ENCODE data around the gene DENND4C. TPM values are rescaled to one million over a fixed set of nuclear protein-coding genes. Genes with fewer than 3 reads are reported as not detected.
"Not testable (repeated sequence)": the region's sequence is repeated elsewhere in the genome, so short reads cannot be mapped to it uniquely, and the experiment has no call there.

Gene DENND4C
- total RNA-seq, result 20.8 TPM
- long read RNA-seq, full-length matches to known transcripts, result 7 of 11 reads
- long read RNA-seq, partial matches to known transcripts, result 4 of 11 reads
- long read RNA-seq, other reads (novel, unspliced or antisense), result 0 of 11 reads

DNA sequence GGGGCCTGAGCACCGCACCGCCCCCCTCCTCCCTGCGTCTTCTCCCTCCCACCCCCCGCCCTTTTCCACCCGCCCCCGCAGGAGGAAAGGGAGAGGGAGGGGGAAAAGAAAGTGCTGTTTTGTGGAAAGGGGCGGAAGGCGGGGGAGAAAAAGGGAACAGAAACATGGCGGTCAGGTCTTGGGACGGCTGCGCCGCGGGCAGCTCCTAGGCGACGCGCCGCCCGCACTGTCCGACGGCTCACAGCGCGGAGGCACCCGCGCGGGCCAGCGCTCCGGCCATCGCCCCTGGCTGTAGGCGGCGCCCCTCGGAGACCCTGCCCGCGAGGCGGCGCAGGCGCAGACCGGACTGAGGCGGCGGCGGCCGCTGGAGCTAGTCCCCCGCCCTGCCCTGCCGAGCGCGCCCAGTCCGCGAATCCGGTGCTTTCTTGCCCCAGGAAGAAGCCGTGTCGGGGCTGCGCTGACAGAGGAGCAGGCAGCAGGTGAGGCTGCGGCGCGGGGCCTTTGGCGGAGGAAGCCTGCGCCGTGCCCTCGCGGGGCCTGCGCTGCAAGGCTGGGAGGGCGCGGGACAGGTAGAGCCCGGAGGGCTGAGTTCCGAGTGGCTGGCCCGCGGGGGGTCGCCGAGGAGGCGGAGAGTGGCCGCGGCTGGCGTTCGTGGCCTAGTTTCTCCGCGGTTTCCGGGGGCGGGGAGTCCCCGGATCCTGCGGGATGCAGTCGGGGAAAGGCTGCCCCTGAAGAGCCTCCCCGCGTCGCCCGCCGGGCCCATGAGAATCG, at the start of gene DENND4C:
DENND4C (plus strand) TSS at position 339 of the 771 bp plus-strand sequence. CDS start 45,482 bp downstream, outside the sequence.
- peak; percentile 95 for ATAC-seq (ENCODE audit: poor library complexity)
- DNase-seq, result peak; percentile 92
- intact Hi-C loops (cut with DNase I), result no loop called here

DNA sequence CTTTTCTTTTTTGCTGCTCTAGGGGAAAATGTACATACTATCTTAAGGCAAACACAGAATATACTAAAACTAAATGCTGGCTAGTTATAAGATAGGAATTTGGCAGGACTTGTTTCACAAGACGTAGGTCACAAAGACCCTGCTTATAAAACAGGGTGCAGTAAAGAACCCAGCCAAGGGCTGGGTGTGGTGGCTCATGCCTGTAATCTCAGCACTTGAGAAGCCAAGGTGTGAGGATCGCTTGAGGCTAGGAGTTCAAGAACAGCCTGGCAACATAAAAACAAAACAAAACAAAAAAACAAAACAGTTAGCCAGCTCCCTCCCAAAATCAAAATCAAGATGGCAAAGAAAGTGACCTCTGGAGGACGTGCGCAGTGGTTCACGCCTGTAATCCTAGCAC, 49.5 kb upstream of the DENND4C start:
- no peak for ATAC-seq (ENCODE audit: poor library complexity)
- intact Hi-C loops (cut with DNase I), result no loop called here

DNA sequence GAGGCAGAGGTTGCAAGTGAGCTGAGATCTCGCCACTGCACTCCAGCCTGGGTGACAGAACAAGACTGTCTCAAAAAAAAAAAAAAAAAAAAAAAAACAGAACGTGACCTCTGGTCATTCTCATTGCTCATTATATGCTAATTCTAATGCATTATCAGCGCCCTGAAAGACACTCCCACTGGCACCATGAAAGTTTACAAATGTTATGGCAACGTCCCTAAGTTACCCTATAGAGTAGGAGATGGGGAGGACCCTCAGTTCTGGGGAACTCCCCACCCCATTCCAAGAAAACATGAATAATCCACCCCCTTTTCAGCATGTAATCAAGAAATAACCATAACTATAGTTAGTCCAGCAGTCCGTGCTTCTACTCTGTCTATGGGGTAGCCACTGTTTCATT, 48.9 kb upstream of the DENND4C start:
- intact Hi-C loops (cut with DNase I), result no loop called here
- DNase-seq (no peak), ATAC-seq (ENCODE audit: poor library complexity) (no peak)

More for the DNA sequence above, 49.5 kb upstream of the DENND4C start:
- no peak for DNase-seq

DNA sequence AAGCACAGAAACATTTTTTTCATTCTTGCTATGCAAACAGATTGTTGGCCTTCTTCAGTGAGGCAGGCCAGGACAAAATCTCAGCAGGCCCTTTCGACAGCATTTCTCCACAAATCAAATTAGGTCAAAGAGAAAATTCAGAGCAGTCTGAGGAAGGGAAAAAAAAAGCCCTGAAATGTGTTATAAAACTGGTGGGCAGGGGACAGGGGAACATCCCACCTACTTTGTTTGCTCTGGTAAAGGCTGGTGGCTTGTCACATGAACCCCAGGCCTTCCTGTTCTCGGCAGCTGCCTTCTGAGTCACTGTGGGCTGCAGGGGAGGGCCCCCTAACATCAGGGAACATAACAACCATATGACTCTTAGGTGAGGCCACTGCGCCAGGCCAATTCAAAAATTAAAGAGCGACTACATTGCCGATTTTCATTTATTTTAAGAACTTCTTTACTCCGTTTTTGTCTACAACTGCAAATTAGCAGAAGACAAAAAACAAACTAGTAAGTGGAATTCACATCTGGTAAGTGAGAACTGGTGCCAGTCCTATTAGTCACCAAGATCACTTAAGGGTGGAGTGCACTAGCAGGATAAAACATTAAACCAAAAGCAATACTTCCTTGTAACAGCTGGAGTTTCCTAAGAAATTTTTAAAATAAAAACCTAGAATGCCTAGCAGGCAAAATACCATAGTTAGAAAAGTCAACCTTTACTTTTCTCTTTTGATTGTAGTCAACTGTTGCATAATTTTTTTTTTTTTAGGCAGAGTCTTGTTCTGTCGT, 46.2 kb upstream of the DENND4C start:
- intact Hi-C loops (cut with DNase I), result no loop called here
- ATAC-seq (ENCODE audit: poor library complexity) (peak; percentile 85), DNase-seq (peak; percentile 81)

DNA sequence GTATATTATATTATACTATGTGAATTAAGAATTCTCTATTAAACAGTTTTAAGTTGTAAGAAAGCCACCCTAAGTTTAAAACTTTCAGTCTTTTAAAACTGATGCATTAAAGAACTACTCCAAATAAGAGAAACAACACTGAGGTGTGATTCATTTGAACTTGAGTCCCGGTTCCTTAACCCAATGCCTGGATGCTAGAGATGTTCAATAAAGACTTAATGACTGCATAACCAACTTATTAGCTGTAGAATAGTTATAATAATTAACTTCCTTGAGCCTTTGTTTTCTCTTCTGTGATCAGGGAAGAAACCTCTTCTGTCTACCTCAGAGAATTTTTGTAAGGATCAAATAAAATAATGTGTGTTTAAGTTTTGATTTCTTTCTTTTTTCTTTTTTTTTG, 45.3 kb upstream of the DENND4C start:
- DNase-seq, result no peak
- intact Hi-C loops (cut with DNase I), result no loop called here
- ATAC-seq (ENCODE audit: poor library complexity), result no peak

DNA sequence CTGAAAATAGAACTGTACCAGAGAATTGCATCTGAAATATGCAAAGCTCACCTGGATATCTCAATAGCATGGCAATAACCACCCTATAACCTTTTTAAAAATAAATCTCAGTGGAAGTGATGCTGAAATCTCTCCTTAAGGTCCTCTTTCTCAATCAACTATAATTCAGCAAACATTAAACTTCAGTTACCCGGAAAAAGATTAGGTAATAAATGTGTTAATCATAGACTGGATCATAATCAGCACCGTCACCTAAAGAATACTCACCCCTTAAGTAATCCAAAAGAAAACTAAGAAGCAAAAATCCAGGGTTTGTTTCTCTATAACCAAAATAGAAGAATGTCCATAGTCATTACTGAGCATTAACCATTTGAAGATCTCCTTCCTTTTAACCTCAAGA, 44.3 kb upstream of the DENND4C start:
- DNase-seq, result no peak
- intact Hi-C loops (cut with DNase I), result no loop called here
- ATAC-seq (ENCODE audit: poor library complexity), result no peak

DNA sequence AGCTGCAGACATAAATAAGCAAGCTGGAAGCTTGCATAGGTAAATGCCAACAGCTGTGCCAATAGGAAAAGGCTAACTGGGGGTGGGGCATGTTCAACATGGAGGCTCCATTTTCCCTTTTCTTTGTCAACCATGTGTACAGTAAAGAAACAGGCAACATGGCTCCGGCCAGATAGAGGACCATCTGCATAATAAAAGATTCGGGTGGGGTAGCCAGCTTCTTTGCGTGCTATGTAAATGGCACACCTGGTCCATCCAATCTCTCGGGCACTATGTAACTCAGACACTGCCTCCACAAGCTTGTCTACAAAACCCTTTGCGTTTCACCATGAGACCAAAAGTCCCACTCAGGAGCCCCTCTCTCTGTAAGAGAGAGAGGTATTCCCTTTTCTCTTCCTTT, 41.7 kb upstream of the DENND4C start:
- no peak for DNase-seq
- intact Hi-C loops (cut with DNase I), result no loop called here

DNA sequence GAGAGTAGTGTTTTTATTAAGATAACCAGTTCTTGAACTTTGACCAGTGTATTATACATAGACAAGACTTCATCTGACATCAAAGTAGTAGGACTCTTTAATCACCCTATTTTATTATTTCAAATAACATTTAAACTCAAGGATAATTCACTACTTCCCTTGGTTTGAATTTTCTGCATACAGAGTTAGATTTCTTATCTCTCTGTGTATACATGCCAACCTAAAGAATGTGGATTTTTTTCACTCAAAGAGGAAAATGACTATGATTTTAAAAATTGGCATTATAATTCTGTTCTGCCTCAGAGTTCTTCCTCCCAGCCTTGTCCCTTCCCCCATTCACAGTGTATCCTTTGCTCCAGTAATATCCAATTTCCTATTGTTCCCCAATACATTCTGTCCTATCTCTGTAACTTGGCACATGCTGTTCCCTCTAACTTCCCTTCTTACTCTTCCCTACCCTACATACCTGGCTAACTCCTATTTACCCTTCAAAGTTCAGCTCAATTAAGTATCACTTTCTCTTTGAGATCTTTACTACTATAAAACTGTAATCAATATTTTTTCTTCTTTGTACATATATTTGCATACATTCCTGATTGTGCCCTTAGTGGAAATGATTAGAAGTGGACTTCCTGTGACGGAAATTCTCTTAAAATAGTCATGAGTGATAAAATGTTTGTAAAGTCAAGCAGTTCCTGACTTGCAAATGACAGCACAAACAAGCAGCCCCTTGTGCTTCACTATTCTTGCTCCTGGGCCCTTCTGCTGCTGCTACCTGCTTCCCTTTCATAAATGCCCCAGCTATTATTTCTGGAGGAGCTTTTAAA, 38.1 kb upstream of the DENND4C start:
- intact Hi-C loops (cut with DNase I), result no loop called here
- DNase-seq, result no peak
- ATAC-seq (ENCODE audit: poor library complexity), result no peak

More for the DNA sequence above, 41.7 kb upstream of the DENND4C start:
- no peak for ATAC-seq (ENCODE audit: poor library complexity)

DNA sequence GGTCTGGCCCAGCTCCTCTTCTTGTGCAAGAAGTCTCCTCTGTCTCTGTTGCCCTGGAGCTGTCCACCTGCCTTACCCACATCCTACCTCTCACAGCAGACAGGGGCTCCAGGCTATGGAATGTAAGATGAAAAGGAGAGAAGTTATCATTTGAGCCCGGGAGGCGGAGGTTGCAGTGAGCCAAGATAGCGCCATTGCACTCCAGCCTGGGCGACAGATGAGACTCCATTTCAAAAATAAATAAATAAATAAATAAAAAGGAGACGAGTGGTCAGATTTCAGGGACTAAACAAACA, 37.5 kb upstream of the DENND4C start:
- DNase-seq (no peak), ATAC-seq (ENCODE audit: poor library complexity) (no peak)
- intact Hi-C loops (cut with DNase I), result no loop called here

DNA sequence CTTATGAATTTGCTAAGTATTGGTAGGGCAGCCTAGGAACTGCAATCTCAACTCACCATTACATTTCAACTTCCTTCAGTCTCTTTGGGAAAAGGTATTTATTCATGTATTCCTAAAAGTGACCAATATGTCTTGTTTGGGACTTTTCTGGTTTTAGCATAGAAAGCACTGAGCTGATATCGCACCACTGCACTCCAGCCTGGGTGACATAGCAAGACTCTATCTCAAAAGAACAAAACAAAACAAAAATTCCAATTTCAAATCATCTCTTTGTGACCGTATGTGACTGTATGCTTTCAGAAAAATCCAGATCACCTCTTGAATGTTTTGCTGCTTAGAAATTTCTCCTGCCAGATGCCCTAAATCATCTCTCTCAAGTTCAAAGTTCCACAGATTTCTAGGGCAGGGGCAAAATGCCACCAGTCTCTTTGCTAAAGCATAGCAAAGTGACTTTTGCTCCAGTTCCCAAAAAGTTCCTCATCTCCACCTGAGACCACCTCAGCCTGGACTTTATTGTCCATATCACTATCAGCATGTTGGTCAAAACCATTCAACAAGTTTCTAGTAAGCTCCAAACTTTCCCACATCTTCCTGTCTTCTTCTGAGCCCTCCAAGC, 37.0 kb upstream of the DENND4C start:
- ATAC-seq (ENCODE audit: poor library complexity); intact Hi-C loops (cut with DNase I); DNase-seq: not testable (repeated sequence)

DNA sequence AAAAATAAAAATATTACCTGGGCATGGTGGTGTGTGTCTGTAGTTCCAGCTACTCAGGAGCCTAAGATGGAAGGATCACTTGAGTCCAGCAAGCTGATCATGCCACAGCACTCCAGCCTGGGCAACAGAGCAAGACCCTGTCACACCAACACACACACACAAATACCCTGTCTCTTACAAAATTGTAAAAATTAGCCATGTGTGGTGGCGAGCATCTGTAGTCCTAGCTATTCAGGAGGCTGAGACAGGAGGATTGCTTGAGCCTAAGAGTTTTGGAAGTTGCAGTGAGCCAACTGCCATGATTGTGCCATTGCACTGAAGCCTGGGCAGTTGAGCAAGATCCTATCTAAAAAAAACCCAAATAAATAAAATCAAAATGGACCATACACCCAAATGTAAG, 32.1 kb upstream of the DENND4C start:
- DNase-seq (no peak), ATAC-seq (ENCODE audit: poor library complexity) (no peak)
- intact Hi-C loops (cut with DNase I), result no loop called here

DNA sequence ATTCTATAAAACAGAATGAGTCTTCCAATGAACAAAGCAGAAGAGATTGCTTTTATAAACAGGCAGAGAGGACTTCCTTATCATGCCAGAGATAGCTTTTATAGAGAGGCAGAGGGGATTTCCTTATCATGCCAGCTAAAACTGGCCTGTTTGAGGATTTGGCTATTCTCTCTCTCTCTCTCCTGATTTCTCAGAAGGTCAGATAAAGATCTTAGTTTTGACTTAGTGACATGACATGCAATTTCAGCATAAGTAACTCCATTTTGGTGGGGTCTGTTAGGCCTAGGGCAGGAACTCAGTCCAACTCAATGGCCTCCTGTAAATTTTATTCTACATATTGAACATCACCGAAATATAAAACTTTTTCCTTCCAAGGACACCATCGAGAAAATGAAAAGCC, 31.5 kb upstream of the DENND4C start:
- intact Hi-C loops (cut with DNase I), result no loop called here
- no peak for ATAC-seq (ENCODE audit: poor library complexity)
- DNase-seq, result no peak

DNA sequence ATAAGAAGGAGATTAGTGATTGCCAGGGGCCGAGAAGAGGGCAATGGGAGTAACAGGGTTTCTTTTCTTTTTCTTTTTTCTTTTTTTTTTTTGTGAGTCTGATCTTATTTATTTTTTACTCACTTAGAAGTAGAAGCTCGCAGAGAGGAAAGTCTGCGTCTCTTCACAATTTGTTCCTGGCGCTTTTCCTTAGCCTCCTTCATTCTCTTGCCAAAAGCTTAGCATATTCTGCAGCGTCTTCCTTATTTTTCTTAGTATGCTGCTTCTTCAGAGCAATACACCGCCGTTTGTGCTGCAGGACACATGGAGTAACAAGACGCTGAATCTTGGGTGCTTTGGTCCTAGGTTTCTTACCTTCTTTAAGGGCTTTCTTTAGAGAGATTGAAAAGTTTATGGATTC, 30.3 kb upstream of the DENND4C start:
- intact Hi-C loops (cut with DNase I), result no loop called here
- ATAC-seq (ENCODE audit: poor library complexity) (peak; percentile 38), DNase-seq (no peak)

DNA sequence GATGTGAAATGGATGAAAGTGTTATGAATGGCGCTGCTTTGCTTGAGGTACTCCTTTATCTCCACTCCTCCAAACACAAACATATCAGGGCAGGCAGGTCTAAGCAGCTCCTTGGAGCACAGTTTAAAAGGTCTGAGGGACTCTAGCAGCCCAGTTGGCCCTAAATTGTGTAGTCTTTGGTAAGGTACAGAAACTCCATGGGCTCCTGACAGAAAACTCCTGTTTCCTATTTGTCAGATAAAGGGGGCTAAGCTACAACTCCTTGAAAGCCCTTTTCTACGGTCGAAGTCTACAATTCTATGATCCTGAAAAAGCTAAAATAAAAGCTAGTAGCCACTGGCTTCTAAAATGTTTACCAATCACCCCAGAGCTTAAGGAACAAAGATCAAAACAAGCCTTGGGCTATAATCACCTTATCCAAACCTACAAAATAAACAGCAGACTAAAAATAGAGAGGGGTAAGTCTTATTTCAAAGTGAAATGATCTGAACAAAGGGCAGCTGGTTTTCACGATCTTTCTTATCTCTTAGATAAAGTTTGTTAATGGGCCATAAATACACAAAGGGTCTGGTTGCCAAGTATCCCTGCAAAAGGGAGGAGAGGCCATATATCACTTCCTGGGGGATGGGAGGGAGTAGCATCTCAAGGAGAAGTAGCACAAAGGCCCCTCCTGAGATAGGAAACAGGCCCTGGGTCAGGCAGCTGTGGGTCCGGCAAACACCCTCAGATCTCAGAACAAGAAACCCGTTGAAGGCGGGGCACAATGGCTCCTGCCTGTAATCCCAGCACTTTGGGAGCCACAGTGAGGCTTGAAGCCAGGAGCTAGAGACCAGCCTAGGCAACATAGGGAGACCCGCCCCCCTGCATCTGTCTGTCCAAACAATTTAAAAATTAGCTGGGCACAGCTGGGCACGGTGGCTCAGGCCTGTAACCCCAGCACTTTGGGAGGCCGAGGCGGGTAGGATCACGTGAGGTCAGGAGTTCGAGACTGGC, 28.3 kb upstream of the DENND4C start:
- DNase-seq, result no peak
- intact Hi-C loops (cut with DNase I), result loop anchor here (2.0 kb wide), 1 partner anchor 31 kb away; no protein-coding TSS in a partner anchor
- no peak for ATAC-seq (ENCODE audit: poor library complexity)

DNA sequence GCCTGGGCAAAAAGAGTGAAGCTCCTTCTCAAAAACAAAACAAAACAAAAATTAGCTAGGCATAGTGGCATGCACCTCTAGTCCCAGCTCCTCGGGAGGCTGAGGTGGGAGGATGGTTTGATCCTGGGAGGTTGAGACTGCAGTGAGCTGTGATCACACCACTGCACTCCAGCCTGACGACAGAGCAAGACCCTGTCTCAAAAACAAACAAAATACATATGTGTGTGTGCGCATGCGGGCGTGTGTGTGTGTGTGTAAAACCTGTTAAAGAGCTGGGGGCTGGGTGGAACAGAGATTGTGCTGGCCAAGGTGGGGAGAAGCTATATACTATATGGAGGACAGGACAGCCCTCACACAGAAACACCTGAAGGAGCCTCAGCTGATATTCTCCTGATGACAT, 27.4 kb upstream of the DENND4C start:
- intact Hi-C loops (cut with DNase I), result loop anchor here (2.0 kb wide), 1 partner anchor 30 kb away; no protein-coding TSS in a partner anchor
- ATAC-seq (ENCODE audit: poor library complexity) (no peak), DNase-seq (no peak)

DNA sequence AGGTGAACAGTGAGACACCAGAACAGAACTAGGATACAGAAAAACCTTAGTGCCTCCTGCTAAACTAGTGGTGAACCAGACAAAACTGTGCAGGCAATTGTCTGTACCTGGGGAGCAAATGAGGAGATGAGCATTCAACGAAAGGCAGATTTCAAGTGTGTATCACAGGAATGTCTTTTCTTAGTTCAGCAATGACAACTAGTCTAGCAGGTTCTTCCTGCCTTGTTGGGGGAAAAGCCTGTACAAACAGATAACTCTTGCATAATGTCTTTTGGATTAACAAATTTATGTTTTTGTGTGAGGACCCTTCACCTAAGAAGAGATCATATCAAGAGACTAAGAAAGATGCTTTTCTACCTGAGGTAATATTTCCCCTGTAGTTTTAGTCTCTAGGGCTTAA, 21.8 kb upstream of the DENND4C start:
- ATAC-seq (ENCODE audit: poor library complexity), result no peak
- intact Hi-C loops (cut with DNase I), result no loop called here

DNA sequence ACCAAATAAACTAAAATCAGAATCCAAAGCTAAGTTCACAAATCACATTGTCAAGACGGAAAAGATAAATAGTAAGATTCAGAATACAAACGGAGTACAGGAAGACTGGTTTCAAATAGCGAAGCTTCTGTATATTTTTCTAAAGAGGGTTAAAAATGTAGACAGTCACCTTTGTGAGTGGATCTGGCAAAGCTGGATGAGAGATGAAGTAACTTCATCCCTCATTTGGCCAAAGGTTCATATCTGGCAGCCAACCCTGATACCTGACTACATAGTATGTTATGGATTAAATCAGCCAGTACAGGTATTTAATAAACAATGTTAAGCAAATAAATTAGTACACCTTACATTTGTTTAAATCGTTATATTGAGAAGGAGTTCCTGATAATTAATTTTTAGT, 21.3 kb upstream of the DENND4C start:
- intact Hi-C loops (cut with DNase I), result no loop called here
- ATAC-seq (ENCODE audit: poor library complexity), result no peak

More for the DNA sequence above, 21.8 kb upstream of the DENND4C start:
- no peak for DNase-seq

DNA sequence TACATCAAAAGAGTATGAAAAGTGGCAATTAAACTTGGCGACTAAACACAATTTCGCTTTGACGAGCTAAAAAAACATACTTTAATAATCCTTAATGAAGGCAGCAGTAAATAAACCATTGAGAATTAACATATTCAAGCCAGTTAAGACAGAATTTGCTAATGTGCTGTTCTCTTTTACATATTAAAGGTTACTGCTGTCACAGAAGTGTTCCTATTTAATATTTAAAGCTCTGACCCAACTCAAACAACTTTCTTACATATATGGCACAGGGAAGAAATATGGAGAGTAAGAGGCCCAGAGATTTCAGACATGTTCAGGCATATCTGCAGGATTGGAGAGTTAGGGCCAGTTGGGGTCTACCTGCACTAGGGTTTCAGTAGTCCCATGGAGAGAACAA, 16.7 kb upstream of the DENND4C start:
- ATAC-seq (ENCODE audit: poor library complexity), result no peak
- intact Hi-C loops (cut with DNase I), result no loop called here
- DNase-seq, result no peak

More for the DNA sequence above, 21.3 kb upstream of the DENND4C start:
- no peak for DNase-seq

Measured in Right ventricle myocardium superior (tissue), 1 donor.